Common myeloid progenitor, CD34-positive (primary cell): ENCODE measurements around the gene ACSL5.
A peak's percentile ranks its signal among the peaks of the same experiment; 100 is the strongest.
"Not testable (repeated sequence)": the region's sequence is repeated elsewhere in the genome, so short reads cannot be mapped to it uniquely, and the experiment has no call there.

Experiments
- CTCF ChIA-PET: fragments of 350-600 bp; sonication (Branson Sonifier 250); formaldehyde crosslinking; loops from one replicate; lab custom pipeline; 2021; ENCODE audit warnings: antibody characterized with exemption; lab: Charles Lee
- POLR2A ChIA-PET: fragments of 350-600 bp; sonication (Branson Sonifier 250); formaldehyde crosslinking; loops from one replicate; lab custom pipeline; 2021; ENCODE audit warnings: antibody characterized with exemption; lab: Charles Lee
- DNase-seq, 3 donors: peaks; one replicate each; pipeline versions ENCODE4 v3.0.0 to v3.0.0-alpha.2; 2013
- H3K27ac ChIP-seq, 2 experiments: 1 replicate in 1 of 2; 2 replicates in 1 of 2; pipeline ENCODE4 v1.7.0; 2013; ENCODE audit warnings: inconsistent platforms in 2 of 2, low read length in 2 of 2, mild to moderate bottlenecking in 2 of 2, low read depth in 1 of 2, moderate library complexity in 1 of 2; ENCODE audit not compliant: severe bottlenecking in 2 of 2, insufficient read depth in 1 of 2, poor library complexity in 1 of 2
- H3K27me3 ChIP-seq, 5 experiments: replicated peaks in 2 of 5; 1 replicate in 3 of 5; 2 replicates in 2 of 5; pipeline versions ENCODE4 v1.6.1 to v1.7.0; 2013; ENCODE audit warnings: low read length in 4 of 5, mild to moderate bottlenecking in 2 of 5, moderate library complexity in 2 of 5, inconsistent platforms in 1 of 5; ENCODE audit not compliant: insufficient read depth in 5 of 5, control insufficient read depth in 4 of 5
- H3K36me3 ChIP-seq, 4 experiments: 1 replicate in 2 of 4; 2 replicates in 2 of 4; pipeline versions ENCODE4 v1.6.1 to v1.7.0; 2013; ENCODE audit warnings: low read length in 3 of 4, control low read depth in 1 of 4, mild to moderate bottlenecking in 1 of 4; ENCODE audit not compliant: control insufficient read depth in 4 of 4, insufficient read depth in 4 of 4
- H3K4me1 ChIP-seq, 4 experiments: 1 replicate in 3 of 4; 2 replicates in 1 of 4; pipeline versions ENCODE4 v1.6.1 to v1.7.1; 2013; ENCODE audit warnings: low read length in 3 of 4, mild to moderate bottlenecking in 3 of 4, control low read depth in 1 of 4, inconsistent platforms in 1 of 4, moderate library complexity in 1 of 4; ENCODE audit not compliant: control insufficient read depth in 4 of 4, insufficient read depth in 4 of 4; ENCODE audit errors: control extremely low read depth in 1 of 4
- H3K4me3 ChIP-seq, 7 experiments: 1 replicate in 4 of 7; 2 replicates in 3 of 7; pipeline versions ENCODE4 v1.5.1 to v1.7.0; 2013; ENCODE audit warnings: mild to moderate bottlenecking in 7 of 7, low read length in 6 of 7, moderate library complexity in 6 of 7, inconsistent platforms in 2 of 7, low read depth in 2 of 7, control low read depth in 1 of 7; ENCODE audit not compliant: insufficient read depth in 4 of 7, control insufficient read depth in 1 of 7; ENCODE audit errors: extremely low read depth in 1 of 7
- H3K9me3 ChIP-seq, 5 experiments: 1 replicate in 4 of 5; 2 replicates in 1 of 5; pipeline versions ENCODE4 v1.6.1 to v1.7.1; 2013; ENCODE audit warnings: low read length in 4 of 5, mild to moderate bottlenecking in 2 of 5, inconsistent platforms in 1 of 5, low read depth in 1 of 5, moderate library complexity in 1 of 5; ENCODE audit not compliant: control insufficient read depth in 4 of 5, insufficient read depth in 2 of 5; ENCODE audit errors: control extremely low read depth in 1 of 5
- WGBS: methylation state at CpG from one replicate; pipeline ENCODE4 v1.1.5; 2013; ENCODE audit not compliant: insufficient coverage; 5-methylcytosine and 5-hydroxymethylcytosine counted together

Gene ACSL5

GRCh38 chr10:112456533-112456932 is 82.6 kb downstream of the ACSL5 start:
- H3K27ac ChIP-seq, result no peak overlapping the region
- no peaks in the 10 kb centered on the region for H3K27me3 ChIP-seq
- ChIA-PET POLR2A (no interaction called here), CTCF (interaction anchor here (0.8 to 1.7 kb wide), 9 partner anchors 8 to 23 kb away, joined by 3 to 6 read pairs (median 4); partner anchors contain the start of genes VTI1A and ZDHHC6)
- H3K9me3 ChIP-seq, result peaks cover 0 to 5% (median 0%) of the 10 kb centered on the region in 5 experiments
- H3K4me3 ChIP-seq, result no peak overlapping the region
- peaks cover 0 to 7% (median 2%) of the 10 kb centered on the region in 4 experiments for H3K36me3 ChIP-seq
- H3K4me1 ChIP-seq, result no peaks in the 10 kb centered on the region
- peak in 2 of 3 donors; percentile 41 to 49 for DNase-seq
- WGBS, result no CpG with 5 or more reads among the region's 2 CpGs

GRCh38 chr10:112460366-112460765 is 86.5 kb downstream of the ACSL5 start:
- Histone ChIP-seq H3K27me3 (no peaks in the 10 kb centered on the region), H3K4me1 (no peaks in the 10 kb centered on the region), H3K36me3 (peaks cover 6 to 17% (median 12%) of the 10 kb centered on the region in 4 experiments), H3K27ac (no peak overlapping the region), H3K4me3 (no peak overlapping the region), H3K9me3 (peaks cover 0 to 4% (median 2%) of the 10 kb centered on the region in 5 experiments)
- WGBS, result no CpG with 5 or more reads among the region's 2 CpGs
- ChIA-PET POLR2A (interaction anchor here (0.5 kb wide), 1 partner anchor 10 kb away, joined by 4 read pairs; no protein-coding TSS in a partner anchor), CTCF (interaction anchor here (1.8 kb wide), 1 partner anchor 12 kb away, joined by 11 read pairs; no protein-coding TSS in a partner anchor)
- DNase-seq, result no peak

- no peak for DNase-seq
- Histone ChIP-seq H3K27me3 (no peaks in the 10 kb centered on the region), H3K9me3 (peaks cover 0 to 6% (median 3%) of the 10 kb centered on the region in 5 experiments), H3K4me3 (no peak overlapping the region), H3K36me3 (peaks cover 12 to 26% (median 18%) of the 10 kb centered on the region in 4 experiments), H3K27ac (no peak overlapping the region), H3K4me1 (no peaks in the 10 kb centered on the region)
- WGBS, result 100% methylated on average over 3 of the region's 4 CpGs
- ChIA-PET CTCF (interaction anchor here (1.0 to 1.8 kb wide), 2 partner anchors 11 to 15 kb away, joined by 3 to 11 read pairs; no protein-coding TSS in a partner anchor), POLR2A (interaction anchor here (0.5 kb wide), 1 partner anchor 11 kb away, joined by 4 read pairs; no protein-coding TSS in a partner anchor)
These were observed 87.3 kb downstream of the ACSL5 start for GRCh38 chr10:112461029-112461887.

GRCh38 chr10:112464074-112464473 is 90.2 kb downstream of the ACSL5 start:
- DNase-seq, H3K9me3 ChIP-seq, H3K27ac ChIP-seq, H3K4me3 ChIP-seq, POLR2A ChIA-PET, H3K4me1 ChIP-seq, H3K27me3 ChIP-seq: not testable (repeated sequence)
- H3K36me3 ChIP-seq, result peaks cover 12 to 32% (median 19%) of the 10 kb centered on the region in 4 experiments
- CTCF ChIA-PET, result interaction anchor here (1.5 to 2.9 kb wide), 3 partner anchors 8 to 12 kb away, joined by 4 to 13 read pairs (median 7); no protein-coding TSS in a partner anchor
- 93% methylated on average over 3 of the region's 5 CpGs for WGBS

GRCh38 chr10:112465299-112465883 is 91.5 kb downstream of the ACSL5 start:
- Histone ChIP-seq H3K27ac (no peak overlapping the region), H3K36me3 (peaks cover 15 to 35% (median 19%) of the 10 kb centered on the region in 4 experiments), H3K27me3 (no peaks in the 10 kb centered on the region), H3K4me1 (no peaks in the 10 kb centered on the region), H3K4me3 (no peak overlapping the region), H3K9me3 (peaks cover 0 to 6% (median 3%) of the 10 kb centered on the region in 5 experiments)
- CTCF ChIA-PET, result interaction anchor here (1.1 to 1.5 kb wide), 2 partner anchors 9 to 10 kb away, joined by 3 to 4 read pairs; no protein-coding TSS in a partner anchor
- POLR2A ChIA-PET, result no interaction called here
- DNase-seq, result no peak
- no CpG with 5 or more reads among the region's 3 CpGs for WGBS

- Histone ChIP-seq H3K4me3 (no peak overlapping the region), H3K9me3 (peaks cover 0 to 6% (median 3%) of the 10 kb centered on the region in 5 experiments), H3K4me1 (no peaks in the 10 kb centered on the region), H3K27me3 (no peaks in the 10 kb centered on the region), H3K27ac (no peak overlapping the region), H3K36me3 (peaks cover 11 to 31% (median 21%) of the 10 kb centered on the region in 4 experiments)
- POLR2A ChIA-PET, result no interaction called here
- CTCF ChIA-PET, result no interaction called here
- no CpG with 5 or more reads among the region's 3 CpGs for WGBS
- no peak for DNase-seq
These were observed 92.9 kb downstream of the ACSL5 start for GRCh38 chr10:112466802-112467201.
